Mesothelial cell of epicardium (in vitro differentiated cells): Measurements from ENCODE around the gene VEGFC. TPM values are rescaled to one million over a fixed set of nuclear protein-coding genes. Genes with fewer than 3 reads are reported as not detected.

Experiments used
- DNase-seq, 2 experiments: peaks; one replicate each; pipeline ENCODE4 v3.0.0; 2021; ENCODE audit warnings: low spot score in 2 of 2; ENCODE audit not compliant: unreplicated experiment in 2 of 2
- H3K27ac Mint-ChIP-seq: 2 replicates; pipeline ENCODE4 v1.8.0; 2021; ENCODE audit warnings: mixed read lengths
- H3K27me3 Mint-ChIP-seq: 2 replicates; pipeline ENCODE4 v1.8.0; 2021; ENCODE audit warnings: low read depth, mixed read lengths
- H3K36me3 Mint-ChIP-seq: 2 replicates; pipeline ENCODE4 v1.8.0; 2021; ENCODE audit warnings: mixed read lengths
- H3K4me1 Mint-ChIP-seq: 2 replicates; pipeline ENCODE4 v1.8.0; 2021; ENCODE audit warnings: mixed read lengths
- H3K4me3 Mint-ChIP-seq: 2 replicates; pipeline ENCODE4 v1.8.0; 2021; ENCODE audit warnings: mild to moderate bottlenecking, moderate library complexity, mixed read lengths
- H3K9me3 Mint-ChIP-seq: 2 replicates; pipeline ENCODE4 v1.8.0; 2021; ENCODE audit warnings: mixed read lengths
- total RNA-seq: library from RNA; stranded (reverse); gene quantifications from 3 replicates; pipeline ENCODE4 v1.2.1, GENCODE V29; 2021
- TF ChIP-seq, protein P1 (sequence below): fragments of 200-600 bp; sonication (generic); IDR thresholded peaks from one replicate; pipeline ENCODE4 v1.5.0; 2021; ENCODE audit warnings: antibody characterized with exemption; ENCODE audit not compliant: unreplicated experiment

VEGFC gene, protein sequence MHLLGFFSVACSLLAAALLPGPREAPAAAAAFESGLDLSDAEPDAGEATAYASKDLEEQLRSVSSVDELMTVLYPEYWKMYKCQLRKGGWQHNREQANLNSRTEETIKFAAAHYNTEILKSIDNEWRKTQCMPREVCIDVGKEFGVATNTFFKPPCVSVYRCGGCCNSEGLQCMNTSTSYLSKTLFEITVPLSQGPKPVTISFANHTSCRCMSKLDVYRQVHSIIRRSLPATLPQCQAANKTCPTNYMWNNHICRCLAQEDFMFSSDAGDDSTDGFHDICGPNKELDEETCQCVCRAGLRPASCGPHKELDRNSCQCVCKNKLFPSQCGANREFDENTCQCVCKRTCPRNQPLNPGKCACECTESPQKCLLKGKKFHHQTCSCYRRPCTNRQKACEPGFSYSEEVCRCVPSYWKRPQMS
- total RNA-seq: 2.4 to 2.5 TPM (median 2.4 TPM) in 3 replicates

DNA sequence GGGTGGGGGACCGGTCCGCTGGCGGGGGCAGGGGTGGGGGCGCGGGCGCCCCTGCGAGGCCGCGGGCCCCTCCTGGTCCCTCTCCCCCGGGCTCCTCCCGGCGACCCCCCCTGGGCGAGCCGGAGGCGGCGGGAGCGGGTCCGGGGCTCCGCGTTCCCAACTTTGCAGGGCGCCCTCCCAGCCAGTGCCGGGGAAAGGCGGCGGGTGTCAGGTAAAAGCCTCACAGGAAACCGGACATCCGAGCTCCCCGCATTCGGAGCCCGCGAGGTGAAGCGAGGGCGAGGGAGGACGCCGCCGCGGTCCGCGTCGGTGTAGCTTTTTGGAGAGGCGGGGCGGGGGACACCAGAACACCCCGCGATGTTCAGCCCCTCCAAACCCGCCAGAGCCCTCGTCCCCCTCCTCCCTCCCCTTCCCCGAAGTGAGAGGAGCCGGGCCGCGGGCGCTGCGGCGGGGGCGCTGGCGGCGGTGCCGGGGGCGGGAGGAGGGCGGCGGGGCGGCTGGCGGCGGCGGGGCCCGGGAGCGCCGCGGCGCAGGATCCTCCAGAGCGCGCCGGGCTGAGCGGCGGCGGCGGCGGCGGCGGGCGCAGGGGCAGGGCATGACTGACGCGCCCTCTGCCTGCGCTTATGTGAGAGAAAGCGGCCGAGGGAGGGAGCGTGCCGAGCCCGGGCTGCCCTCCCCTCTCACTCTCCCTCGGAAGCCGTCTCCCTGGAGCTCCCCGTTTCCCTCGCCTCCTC is at the start of gene VEGFC:
Gene VEGFC (minus strand): TSS at position 597 of the 734 bp plus-strand sequence. CDS start 611 bp downstream, outside the sequence.
- TF ChIP-seq, protein P1, sequence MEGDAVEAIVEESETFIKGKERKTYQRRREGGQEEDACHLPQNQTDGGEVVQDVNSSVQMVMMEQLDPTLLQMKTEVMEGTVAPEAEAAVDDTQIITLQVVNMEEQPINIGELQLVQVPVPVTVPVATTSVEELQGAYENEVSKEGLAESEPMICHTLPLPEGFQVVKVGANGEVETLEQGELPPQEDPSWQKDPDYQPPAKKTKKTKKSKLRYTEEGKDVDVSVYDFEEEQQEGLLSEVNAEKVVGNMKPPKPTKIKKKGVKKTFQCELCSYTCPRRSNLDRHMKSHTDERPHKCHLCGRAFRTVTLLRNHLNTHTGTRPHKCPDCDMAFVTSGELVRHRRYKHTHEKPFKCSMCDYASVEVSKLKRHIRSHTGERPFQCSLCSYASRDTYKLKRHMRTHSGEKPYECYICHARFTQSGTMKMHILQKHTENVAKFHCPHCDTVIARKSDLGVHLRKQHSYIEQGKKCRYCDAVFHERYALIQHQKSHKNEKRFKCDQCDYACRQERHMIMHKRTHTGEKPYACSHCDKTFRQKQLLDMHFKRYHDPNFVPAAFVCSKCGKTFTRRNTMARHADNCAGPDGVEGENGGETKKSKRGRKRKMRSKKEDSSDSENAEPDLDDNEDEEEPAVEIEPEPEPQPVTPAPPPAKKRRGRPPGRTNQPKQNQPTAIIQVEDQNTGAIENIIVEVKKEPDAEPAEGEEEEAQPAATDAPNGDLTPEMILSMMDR: no peak
- no peaks in the 10 kb centered on the region for H3K9me3 Mint-ChIP-seq
- no peak within 1 kb of the TSS for H3K27ac Mint-ChIP-seq
- no peaks in the 10 kb centered on the region for H3K36me3 Mint-ChIP-seq
- DNase-seq: peak; percentile 24 to 62
- H3K4me3 Mint-ChIP-seq: peak within 1 kb of the TSS; percentile 79
- peaks cover 13% of the 10 kb centered on the region for H3K4me1 Mint-ChIP-seq
- H3K27me3 Mint-ChIP-seq: peaks cover 61% of the 10 kb centered on the region

DNA sequence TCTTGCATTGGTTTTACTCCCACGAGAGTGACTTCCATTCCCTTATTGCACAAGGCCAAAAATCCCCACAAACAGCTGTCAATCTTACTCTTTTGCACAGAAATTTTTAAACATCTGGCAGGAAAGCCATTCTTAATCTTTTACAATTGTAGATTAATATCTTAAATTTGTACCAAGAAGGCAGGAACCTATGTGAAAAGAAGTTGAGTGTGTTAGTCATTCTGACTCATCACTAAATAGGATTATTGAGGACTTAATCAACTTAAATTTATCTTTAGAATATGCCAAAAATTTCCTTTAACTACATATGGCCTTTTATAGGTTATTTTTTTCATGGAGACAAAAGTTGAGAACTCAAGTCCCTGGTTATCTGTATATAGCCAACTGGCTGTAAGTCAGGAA is 49.0 kb upstream of the VEGFC start:
- no peak for DNase-seq
- peaks cover 14% of the 10 kb centered on the region for H3K9me3 Mint-ChIP-seq
- H3K4me1 Mint-ChIP-seq: peaks cover 12% of the 10 kb centered on the region
- peaks cover 2% of the 10 kb centered on the region for H3K36me3 Mint-ChIP-seq
- TF ChIP-seq, protein P1: no peak
- no peaks in the 10 kb centered on the region for H3K27me3 Mint-ChIP-seq
- H3K27ac Mint-ChIP-seq: no peak overlapping the region
- no peak overlapping the region for H3K4me3 Mint-ChIP-seq

DNA sequence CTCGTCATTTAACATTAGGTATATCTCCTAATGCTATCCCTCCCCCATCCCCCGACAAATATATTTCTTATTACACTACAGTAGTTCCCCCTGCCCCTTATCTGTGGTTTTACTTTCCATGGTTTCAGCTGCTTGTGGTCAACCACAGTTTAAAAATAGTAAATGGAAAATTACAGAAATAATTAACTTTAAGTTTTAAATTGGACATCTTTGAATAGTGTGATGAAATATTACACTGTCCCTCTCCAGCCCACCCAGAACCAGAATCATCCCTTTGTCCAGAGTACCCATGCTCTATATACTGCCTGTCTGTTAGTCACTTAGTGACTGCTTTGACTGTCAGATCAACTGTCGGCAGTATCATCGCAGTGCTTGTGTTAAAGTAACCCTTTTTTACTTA is 47.4 kb upstream of the VEGFC start:
- Mint-ChIP-seq H3K4me1 (peaks cover 12% of the 10 kb centered on the region), H3K27ac (no peak overlapping the region), H3K9me3 (peaks cover under 1% of the 10 kb centered on the region), H3K36me3 (no peaks in the 10 kb centered on the region), H3K4me3 (no peak overlapping the region), H3K27me3 (no peaks in the 10 kb centered on the region)
- DNase-seq: no peak
- TF ChIP-seq, protein P1: no peak

DNA sequence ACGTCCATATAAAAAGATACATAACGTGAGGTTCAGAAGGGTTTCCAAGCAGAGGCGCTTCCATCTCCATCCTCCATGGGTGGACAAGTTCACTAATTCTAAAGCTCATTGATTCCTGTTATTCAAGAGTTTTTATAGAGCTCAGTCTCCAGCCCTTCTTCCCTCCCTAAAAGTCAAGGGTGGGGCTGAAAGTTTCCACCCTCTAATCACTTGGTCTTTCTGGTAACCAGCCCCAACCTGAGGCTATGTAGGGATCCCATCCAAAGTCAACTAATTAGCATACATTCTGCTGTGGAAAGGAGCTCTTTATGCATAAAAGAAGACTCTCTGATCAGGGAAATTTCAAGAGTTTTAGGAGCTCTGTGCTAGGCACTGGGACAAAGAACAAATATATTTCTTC is 46.9 kb upstream of the VEGFC start:
- Mint-ChIP-seq H3K4me1 (peaks cover 12% of the 10 kb centered on the region), H3K27ac (no peak overlapping the region), H3K9me3 (no peaks in the 10 kb centered on the region), H3K36me3 (no peaks in the 10 kb centered on the region), H3K27me3 (no peaks in the 10 kb centered on the region), H3K4me3 (no peak overlapping the region)
- TF ChIP-seq, protein P1: no peak
- no peak for DNase-seq

DNA sequence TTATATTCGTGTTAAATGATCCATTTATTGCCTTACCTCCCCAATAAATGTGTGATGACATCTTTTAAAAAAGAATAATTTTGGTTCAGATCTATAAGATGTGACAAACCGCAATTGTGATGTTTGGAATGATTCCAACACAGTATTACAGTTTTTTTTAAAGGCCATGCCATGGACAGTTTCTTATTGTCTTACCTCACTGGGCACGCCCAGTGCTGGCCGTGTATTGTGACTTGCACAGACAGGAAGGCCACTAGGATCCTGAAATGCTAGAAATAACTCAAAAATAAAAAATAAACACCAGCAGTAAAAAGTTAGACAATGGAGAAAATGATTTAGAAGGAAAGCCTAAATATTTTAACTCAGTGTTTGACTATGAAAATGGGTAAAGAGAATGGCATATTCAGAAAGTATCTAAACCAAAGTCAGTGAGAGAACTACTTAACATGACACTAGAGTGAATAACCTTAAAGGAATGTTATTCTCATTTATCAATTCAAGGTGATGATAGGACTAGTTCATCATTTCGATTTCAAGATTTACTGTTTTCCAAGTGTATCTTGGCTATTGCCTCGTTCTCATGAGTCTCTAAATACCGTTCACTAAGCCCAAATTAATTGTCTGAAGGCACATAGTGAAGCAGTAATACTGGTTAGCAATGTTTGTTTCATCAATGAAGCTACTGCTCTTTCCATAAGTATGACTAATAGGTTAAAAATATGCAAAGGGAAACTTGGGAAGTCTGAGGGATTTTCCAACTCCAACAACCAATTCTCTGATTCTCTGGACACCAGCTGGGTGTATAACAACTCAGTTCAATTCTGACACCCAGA is 46.1 kb upstream of the VEGFC start:
- Mint-ChIP-seq H3K27ac (no peak overlapping the region), H3K27me3 (no peaks in the 10 kb centered on the region), H3K36me3 (no peaks in the 10 kb centered on the region), H3K9me3 (no peaks in the 10 kb centered on the region), H3K4me3 (no peak overlapping the region), H3K4me1 (peaks cover 16% of the 10 kb centered on the region)
- TF ChIP-seq, protein P1: no peak
- DNase-seq: no peak
